A549 (cell line): Measurements from ENCODE around the gene OR6B3. TPM values are rescaled to one million over a fixed set of nuclear protein-coding genes. Genes with fewer than 3 reads are reported as not detected.

Source experiments
- ATAC-seq, 2 experiments: fragments of 200-7000 bp in 1 of 2; fragments of >200 bp in 1 of 2; cut with Nextera tagmentation in 1 of 2; cut with Tn5 transposase in 1 of 2; 3 replicates each; pipeline versions ENCODE4 v1.8.0 to v1.9.1; 2018 to 2020; ENCODE audit warnings: mild to moderate bottlenecking in 1 of 2, moderate library complexity in 1 of 2
- CTCF ChIA-PET: fragments of 300-600 bp; sonication (Branson Sonifier 250); formaldehyde crosslinking; extraction: SDS; loops from one replicate; lab custom pipeline; 2021; ENCODE audit warnings: antibody characterized with exemption, inconsistent platforms; lab: Yijun Ruan, JAX
- POLR2A ChIA-PET: fragments of 350-600 bp; formaldehyde crosslinking; extraction: SDS; loops from one replicate; lab custom pipeline; 2021; ENCODE audit warnings: antibody characterized with exemption, inconsistent platforms; lab: Yijun Ruan, JAX
- DNase-seq, 2 experiments: peaks; one replicate each; pipeline versions ENCODE4 v3.0.0 to v3.0.0-alpha.2; 2011 to 2016; ENCODE audit warnings: low read depth in 1 of 2, low spot score in 1 of 2
- FAIRE-seq: peaks from 2 replicates; lab custom pipeline; 2011; peaks lifted over from hg19 to GRCh38; lab: Jason Lieb, UNC
- H3K27ac ChIP-seq, 2 experiments: fragments of >200 bp; sonication (Bioruptor Twin); formaldehyde crosslinking; 3 replicates each; pipeline ENCODE4 v1.5.1; 2016 to 2017
- H3K4me1 ChIP-seq: fragments of >200 bp; sonication (Bioruptor Twin); formaldehyde crosslinking; 3 replicates; pipeline ENCODE4 v1.6.1; 2016
- H3K4me2 ChIP-seq: fragments of >200 bp; sonication (Bioruptor Twin); formaldehyde crosslinking; 3 replicates; pipeline ENCODE4 v1.6.1; 2016
- H3K4me3 ChIP-seq: fragments of >200 bp; sonication (Bioruptor Twin); formaldehyde crosslinking; 3 replicates; pipeline ENCODE4 v1.5.1; 2016
- H3K9me3 ChIP-seq: fragments of >200 bp; sonication (Bioruptor Twin); formaldehyde crosslinking; 3 replicates; pipeline ENCODE4 v1.6.1; 2016
- ATOH8 ChIP-seq: fragments of 250-450 bp; sonication (Bioruptor Pico); IDR thresholded peaks from 2 replicates; pipeline ENCODE4 v1.5.0; 2020; ENCODE audit warnings: low read depth, mild to moderate bottlenecking, moderate library complexity
- BHLHE40 ChIP-seq: IDR thresholded peaks from 2 replicates; pipeline ENCODE4 v1.6.1; 2012; ENCODE audit warnings: low read depth, low read length, inconsistent platforms
- CBX2 ChIP-seq: fragments of 200-600 bp; sonication (generic); IDR thresholded peaks from 2 replicates; pipeline ENCODE4 v1.6.1; 2016; ENCODE audit warnings: low read depth, mild to moderate bottlenecking, borderline replicate concordance
- CHD2 ChIP-seq: fragments of 150-350 bp; IDR thresholded peaks from 2 replicates; pipeline ENCODE4 v1.6.1; 2014; ENCODE audit warnings: low read length; ENCODE audit not compliant: partially characterized antibody
- CHD4 ChIP-seq: fragments of 200-600 bp; sonication (generic); IDR thresholded peaks from 2 replicates; pipeline ENCODE4 v1.6.1; 2016; ENCODE audit warnings: antibody characterized with exemption, mild to moderate bottlenecking, borderline replicate concordance
- E2F6 ChIP-seq: IDR thresholded peaks from 2 replicates; pipeline ENCODE4 v1.6.1; 2012; ENCODE audit warnings: low read depth, borderline replicate concordance
- EHF ChIP-seq: fragments of 250-450 bp; sonication (Bioruptor Pico); IDR thresholded peaks from 2 replicates; pipeline ENCODE4 v1.5.0; 2020; ENCODE audit warnings: mild to moderate bottlenecking
- EHMT2 ChIP-seq: fragments of 200-600 bp; sonication (generic); IDR thresholded peaks from 2 replicates; pipeline ENCODE4 v1.6.1; 2016; ENCODE audit warnings: antibody characterized with exemption, low read depth, mild to moderate bottlenecking, moderate library complexity
- ESRRA ChIP-seq: fragments of 150-350 bp; IDR thresholded peaks from 2 replicates; pipeline ENCODE4 v1.6.1; 2014; ENCODE audit warnings: mild to moderate bottlenecking, low read length, borderline replicate concordance
- FOXS1 ChIP-seq: fragments of 250-450 bp; sonication (Bioruptor Pico); IDR thresholded peaks from 2 replicates; pipeline ENCODE4 v1.5.0; 2020; ENCODE audit warnings: mild to moderate bottlenecking, moderate library complexity
- GATA3 ChIP-seq: IDR thresholded peaks from 2 replicates; pipeline ENCODE4 v1.6.1; 2012; ENCODE audit warnings: borderline replicate concordance
- HES2 ChIP-seq: fragments of >200 bp; sonication (Bioruptor Twin); formaldehyde crosslinking; IDR thresholded peaks from 2 replicates; pipeline ENCODE4 v1.6.1; 2016
- JUNB ChIP-seq: fragments of >200 bp; sonication (Bioruptor Twin); formaldehyde crosslinking; IDR thresholded peaks from 2 replicates; pipeline ENCODE4 v1.6.1; 2016
- KDM5A ChIP-seq: fragments of 200-600 bp; sonication (generic); IDR thresholded peaks from 2 replicates; pipeline ENCODE4 v1.6.1; 2016; ENCODE audit warnings: antibody characterized with exemption, mild to moderate bottlenecking
- MAX ChIP-seq: IDR thresholded peaks from 2 replicates; pipeline ENCODE4 v1.6.1; 2012
- MAZ ChIP-seq: fragments of 150-350 bp; IDR thresholded peaks from 2 replicates; pipeline ENCODE4 v1.6.1; 2014; ENCODE audit warnings: antibody characterized with exemption, low read depth, low read length, borderline replicate concordance
- MYC ChIP-seq: IDR thresholded peaks from 2 replicates; pipeline ENCODE4 v1.6.1; 2012; ENCODE audit warnings: mild to moderate bottlenecking, inconsistent platforms, low read length, improper control_type of control experiment, borderline replicate concordance
- NR3C1 ChIP-seq: fragments of >200 bp; sonication (Bioruptor Twin); formaldehyde crosslinking; IDR thresholded peaks from 3 replicates; pipeline ENCODE4 v1.6.1; 2017
- PHF8 ChIP-seq: fragments of 200-600 bp; sonication (generic); IDR thresholded peaks from 2 replicates; pipeline ENCODE4 v1.6.1; 2016; ENCODE audit warnings: low read depth, mild to moderate bottlenecking, antibody characterized with exemption, moderate library complexity, borderline replicate concordance
- POLR2AphosphoS2 ChIP-seq: conservative IDR thresholded peaks from 2 replicates; pipeline ENCODE4 v1.6.1; 2012; ENCODE audit warnings: low read length, improper control_type of control experiment, inconsistent platforms
- TFCP2L1 ChIP-seq: fragments of 250-450 bp; sonication (Bioruptor Pico); IDR thresholded peaks from 2 replicates; pipeline ENCODE4 v1.5.0; 2021; ENCODE audit warnings: mild to moderate bottlenecking
- TP53 ChIP-seq: fragments of 250-450 bp; sonication (Bioruptor Pico); IDR thresholded peaks from 2 replicates; pipeline ENCODE4 v1.5.0; 2021; ENCODE audit warnings: mild to moderate bottlenecking, moderate library complexity
- ZNF302 ChIP-seq: fragments of 250-450 bp; sonication (Bioruptor Pico); IDR thresholded peaks from 2 replicates; pipeline ENCODE4 v1.9.0; 2021; ENCODE audit warnings: inconsistent platforms, mild to moderate bottlenecking, moderate library complexity
- WGBS: methylation state at CpG from one replicate; pipeline ENCODE4 v1.1.6; 2017; ENCODE audit errors: missing lambda C conversion rate; 5-methylcytosine and 5-hydroxymethylcytosine counted together
- polyA plus RNA-seq, 4 experiments: library from polyadenylated mRNA; depleted of rRNA in 3 of 4; stranded (reverse); fragments of >200 nt; fragmentation: RNase III in 1 of 4; extraction: RNeasy Plus Mini Kit Qiagen cat#74134 plus additional on column Dnase treatment in 1 of 4; gene quantifications; 2 replicates in 3 of 4; 3 replicates in 1 of 4; pipeline ENCODE4 v1.2.3, GENCODE V29; 2011 to 2017

Gene OR6B3
- polyA plus RNA-seq, 2 of the 4 experiments (the other 2 are of a cell fraction): not detected

GRCh38 chr2:240032406-240033329, 20.7 kb downstream of the OR6B3 start:
- POLR2A ChIA-PET: no interaction called here
- 13% methylated on average over 14 of the region's 14 CpGs for WGBS
- CTCF ChIA-PET: interaction anchor here (1.1 to 1.3 kb wide), 2 partner anchors 12 to 111 kb away, joined by 3 to 5 read pairs; no protein-coding TSS in a partner anchor
- H3K27ac ChIP-seq: no peak overlapping the region
- no peaks in the 10 kb centered on the region for H3K4me1 ChIP-seq
- DNase-seq: no peak
- H3K4me2 ChIP-seq: no peak overlapping the region
- no peaks in the 10 kb centered on the region for H3K9me3 ChIP-seq
- no peak overlapping the region for H3K4me3 ChIP-seq
- TF ChIP-seq TP53 (CRISPR knock-in tag) (no peak), GATA3 (no peak), MAZ (no peak), MYC (no peak), CBX2 (no peak), CHD2 (no peak), FOXS1 (CRISPR knock-in tag) (no peak), POLR2AphosphoS2 (no peak), PHF8 (no peak), TFCP2L1 (CRISPR knock-in tag) (no peak), EHF (CRISPR knock-in tag) (no peak), MAX (no peak), ESRRA (no peak)
- ATAC-seq: peak; percentile 41 to 57
- no peak for FAIRE-seq

GRCh38 chr2:240030379-240031094, 22.8 kb downstream of the OR6B3 start, which contains the start of gene OR6B2:
OR6B2 (minus strand) TSS chr2:240030429; CDS start chr2:240030429, 0 bp downstream.
- FAIRE-seq (no peak), ATAC-seq (no peak), DNase-seq (no peak)
- TF ChIP-seq EHMT2: no peak
- no peak for TF ChIP-seq E2F6
- TF ChIP-seq NR3C1: no peak
- no peak for TF ChIP-seq CBX2
- TF ChIP-seq BHLHE40: no peak
- TF ChIP-seq PHF8: no peak
- no peak for TF ChIP-seq ATOH8 (CRISPR knock-in tag)
- no peak for TF ChIP-seq HES2
- TF ChIP-seq KDM5A: no peak
- no peak for TF ChIP-seq JUNB
- TF ChIP-seq CHD4: no peak
- TF ChIP-seq EHF (CRISPR knock-in tag): no peak
- TF ChIP-seq ZNF302 (CRISPR knock-in tag): no peak
- ChIA-PET POLR2A (no interaction called here), CTCF (interaction anchor here (1.8 kb wide), 1 partner anchor 39 kb away, joined by 6 read pairs; no protein-coding TSS in a partner anchor)
- no peak within 1 kb of the TSS for H3K4me3 ChIP-seq
- H3K27ac ChIP-seq: no peak within 1 kb of the TSS
- H3K9me3 ChIP-seq: peaks cover 4% of the 10 kb centered on the region; the same call in 2 of the 3 replicates
- 14% methylated on average over 6 of the region's 6 CpGs for WGBS
- H3K4me1 ChIP-seq: no peaks in the 10 kb centered on the region
- H3K4me2 ChIP-seq: no peak within 1 kb of the TSS
